ENCODE results near the gene COL4A2.
A peak's percentile ranks its signal among the peaks of the same experiment; 100 is the strongest.
"Not testable (repeated sequence)": the region's sequence is repeated elsewhere in the genome, so short reads cannot be mapped to it uniquely, and the experiment has no call there.

The COL4A2 gene

GRCh38 chr13:110382830-110383229, 75.7 kb downstream of the COL4A2 start:
- DNase-seq = no peak

- DNase-seq = no peak
Measured at GRCh38 chr13:110387451-110388107, 80.5 kb downstream of the COL4A2 start.

DNA sequence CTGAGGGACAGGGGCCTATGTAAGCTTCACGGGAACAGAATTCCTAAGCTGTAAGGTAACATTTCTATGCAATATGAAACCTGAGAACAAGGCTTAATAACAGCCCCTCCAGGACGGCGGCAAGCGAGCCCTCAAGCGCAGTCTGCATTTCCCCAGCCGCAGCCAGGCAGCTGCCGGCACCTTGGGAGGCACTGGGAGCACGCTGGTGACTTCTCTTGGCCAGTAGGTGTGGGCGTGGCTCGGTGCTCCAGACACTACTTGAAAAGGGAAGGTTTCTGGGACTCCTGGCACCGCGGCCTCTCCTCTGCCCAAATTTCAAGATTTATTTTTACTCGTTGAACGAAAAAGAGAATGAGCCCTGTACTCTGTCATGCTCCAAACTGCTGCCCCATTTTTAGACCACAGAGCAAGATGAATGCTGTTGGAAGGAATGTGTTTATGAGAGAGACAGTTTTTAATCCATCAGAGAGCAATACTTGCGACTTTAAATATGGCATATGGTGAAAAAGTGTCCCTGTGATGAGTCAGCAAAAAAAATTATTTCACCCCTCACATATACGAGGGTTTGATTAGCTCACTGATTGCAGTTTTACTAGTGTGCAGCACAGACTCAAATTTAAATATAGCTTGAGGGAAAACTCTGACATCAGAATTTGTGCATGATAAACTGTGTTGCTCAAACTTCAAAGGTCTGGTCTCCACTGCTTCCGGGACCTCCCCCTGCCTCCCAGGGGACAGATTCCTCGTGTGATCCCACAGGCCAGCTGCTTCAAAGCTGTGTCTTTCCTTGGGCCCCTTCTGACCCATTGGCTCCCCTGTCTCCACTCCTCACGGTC, 81.2 kb downstream of the COL4A2 start:
- no peak for DNase-seq

DNA sequence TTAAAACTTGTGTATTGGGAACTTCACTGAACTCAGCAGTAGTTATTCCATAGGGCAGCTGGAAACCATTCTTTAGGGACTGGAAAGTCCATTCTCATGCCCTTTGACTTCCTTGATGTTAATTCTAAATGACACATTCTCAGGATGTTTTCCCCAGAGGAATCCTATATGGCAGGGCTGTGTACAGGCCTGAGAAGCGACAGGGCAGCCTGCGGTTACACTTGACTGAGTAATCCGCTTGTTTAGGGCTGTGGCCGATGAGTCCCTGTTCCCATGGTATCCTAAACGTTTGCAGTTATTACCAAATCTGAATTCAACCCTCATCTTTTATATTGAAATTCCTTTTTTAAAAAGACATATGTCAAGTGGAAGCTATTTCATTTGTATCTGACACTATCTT, 83.5 kb downstream of the COL4A2 start:
- DNase-seq = no peak

- no peak for DNase-seq
Measured at GRCh38 chr13:110391273-110391672, 84.2 kb downstream of the COL4A2 start.

- no peak for DNase-seq
Measured at GRCh38 chr13:110392510-110393240, 85.6 kb downstream of the COL4A2 start.

DNA sequence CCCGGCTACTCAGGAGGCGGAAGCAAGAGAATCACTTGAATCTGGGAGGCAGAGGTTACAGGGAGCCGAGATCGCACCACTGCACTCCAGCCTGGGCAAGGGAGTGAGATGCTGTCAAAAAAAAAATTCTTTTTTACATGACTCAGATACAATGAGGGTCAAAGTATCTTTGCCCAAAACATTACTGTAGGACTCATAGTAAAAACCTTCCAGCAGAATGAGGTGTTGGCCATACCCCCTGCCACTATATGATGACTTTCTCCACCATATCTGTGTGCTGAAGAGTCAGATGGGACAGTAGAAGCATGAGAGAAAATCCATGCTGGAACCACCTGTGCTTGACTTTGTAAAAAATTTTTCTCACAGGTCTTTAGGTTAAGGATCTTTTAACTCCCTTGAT, 86.7 kb downstream of the COL4A2 start:
- no peak for DNase-seq

- no peak for DNase-seq
Measured at GRCh38 chr13:110394371-110394841, 87.3 kb downstream of the COL4A2 start.

DNA sequence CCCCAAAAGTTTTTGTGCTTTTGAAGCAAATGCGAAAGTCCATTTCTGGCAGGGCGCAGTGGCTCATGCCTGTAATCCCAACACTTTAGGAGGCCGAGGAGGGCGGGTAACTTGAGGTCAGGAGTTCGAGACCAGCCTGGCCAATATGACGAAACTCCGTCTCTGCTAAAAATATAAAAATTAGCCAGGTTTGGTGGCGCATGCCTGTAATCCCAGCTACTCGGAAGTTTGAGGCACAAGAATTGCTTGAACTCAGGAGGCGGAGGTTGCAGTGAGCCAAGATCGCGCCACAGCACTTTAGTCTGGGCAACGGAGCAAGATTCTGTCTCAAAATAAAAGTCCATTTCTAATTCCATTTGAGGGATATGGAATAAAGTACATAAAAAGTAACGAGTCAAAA, 88.5 kb downstream of the COL4A2 start:
- not testable (repeated sequence) for DNase-seq

DNA sequence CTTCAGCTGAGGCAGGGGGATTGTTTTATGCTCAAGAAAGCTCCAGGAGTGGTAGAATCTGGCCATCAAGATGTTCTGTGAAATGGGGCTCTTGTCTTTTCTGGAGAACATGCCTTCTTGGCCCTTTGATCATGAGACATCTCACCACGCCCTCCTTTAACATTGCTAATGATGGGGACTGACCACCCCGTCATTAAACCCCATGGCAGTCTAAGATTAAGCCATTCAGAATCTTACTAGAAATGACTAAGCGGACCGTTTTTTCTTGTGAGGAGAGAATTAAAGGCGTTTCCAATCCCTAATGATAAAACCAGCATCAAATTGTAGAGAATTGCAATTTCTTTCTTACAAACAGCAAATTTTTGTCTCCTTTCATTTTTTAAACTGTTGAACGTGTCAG, 89.4 kb downstream of the COL4A2 start:
- no peak for DNase-seq

- peak; percentile 69 for DNase-seq
Measured at GRCh38 chr13:110396913-110397381, 89.9 kb downstream of the COL4A2 start.

GRCh38 chr13:110397436-110398115, 90.5 kb downstream of the COL4A2 start:
- no peak for DNase-seq

DNA sequence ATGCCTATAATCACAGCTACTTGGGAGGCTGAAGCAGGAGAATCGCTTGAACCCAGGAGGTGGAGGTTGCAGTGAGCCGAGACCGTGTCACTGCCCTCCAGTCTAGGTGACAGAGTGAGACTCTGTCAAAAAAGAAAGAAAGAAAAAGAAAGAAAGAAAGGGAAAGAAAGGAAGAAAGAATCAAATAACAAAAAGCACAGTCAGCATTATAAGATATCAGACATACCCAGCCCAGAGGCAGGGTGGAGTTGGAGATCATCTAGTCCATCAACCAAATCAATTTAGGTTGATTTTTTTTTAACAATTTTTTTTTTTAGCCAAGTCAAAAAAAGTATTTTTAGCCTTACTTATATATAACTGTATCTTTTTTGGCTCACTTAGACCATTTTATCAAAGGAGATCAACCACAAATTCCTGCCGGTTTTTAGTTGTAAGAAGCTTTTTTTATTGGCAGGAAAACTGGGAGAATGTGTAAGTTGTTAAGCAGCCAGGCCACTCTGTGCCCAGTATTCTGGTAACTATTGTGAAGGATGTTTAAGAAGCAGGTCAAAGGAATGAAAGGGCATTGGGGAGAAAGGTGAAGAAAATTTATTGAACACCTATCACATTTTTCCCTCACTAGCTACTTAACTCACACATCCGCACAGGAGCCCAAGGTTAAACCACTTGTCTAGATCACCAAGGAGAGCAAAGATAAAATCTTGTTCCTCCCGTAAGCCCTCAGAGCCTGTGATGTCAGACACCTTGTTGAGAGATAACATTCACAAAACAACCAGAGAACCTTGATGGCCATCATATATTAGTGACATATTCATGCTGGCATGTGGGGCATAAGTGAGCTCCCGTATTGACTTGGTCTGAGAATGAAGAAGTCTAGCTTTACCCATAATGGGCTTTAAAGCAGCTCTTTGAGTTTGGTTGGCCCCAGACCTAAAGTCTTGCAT, 91.8 kb downstream of the COL4A2 start:
- no peak for DNase-seq

- no peak for DNase-seq
Measured at GRCh38 chr13:110399801-110400200, 92.7 kb downstream of the COL4A2 start.

- no peak for DNase-seq
Measured at GRCh38 chr13:110400786-110401533, 93.9 kb downstream of the COL4A2 start.

- no peak for DNase-seq
Measured at GRCh38 chr13:110402299-110403069, 95.4 kb downstream of the COL4A2 start.

- DNase-seq = no peak
Measured at GRCh38 chr13:110403315-110403714, 96.2 kb downstream of the COL4A2 start.

GRCh38 chr13:110403721-110404120, 96.6 kb downstream of the COL4A2 start:
- DNase-seq = no peak

DNA sequence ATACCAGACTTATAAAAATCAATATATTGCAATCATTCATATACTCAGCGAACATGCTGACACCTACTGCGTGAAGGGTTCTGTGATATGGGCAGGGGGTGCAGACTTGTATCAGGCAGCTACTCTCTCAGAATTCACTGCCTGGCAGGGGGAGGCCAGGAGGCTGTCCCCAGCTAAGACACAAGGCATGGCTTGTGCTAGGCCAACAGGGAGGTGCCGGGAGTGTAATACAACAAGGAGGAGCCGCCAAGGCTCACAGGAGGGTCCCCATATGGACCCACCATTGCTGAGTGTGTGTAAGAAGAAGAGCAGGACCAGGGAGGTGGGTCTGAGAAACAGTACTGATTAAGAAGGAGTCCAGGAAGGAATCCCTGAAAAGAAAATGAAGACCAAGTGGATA, 97.2 kb downstream of the COL4A2 start:
- no peak for DNase-seq
